NCI-H446 (cell line): ENCODE results near the gene PAPPA2.
"Not testable (repeated sequence)": the region's sequence is repeated elsewhere in the genome, so short reads cannot be mapped to it uniquely, and the experiment has no call there.

Experiments used
- DNase-seq, 2 experiments: peaks; one replicate each; lab custom pipeline; 2025; lab: John Stamatoyannopoulos, UW

The PAPPA2 gene, protein sequence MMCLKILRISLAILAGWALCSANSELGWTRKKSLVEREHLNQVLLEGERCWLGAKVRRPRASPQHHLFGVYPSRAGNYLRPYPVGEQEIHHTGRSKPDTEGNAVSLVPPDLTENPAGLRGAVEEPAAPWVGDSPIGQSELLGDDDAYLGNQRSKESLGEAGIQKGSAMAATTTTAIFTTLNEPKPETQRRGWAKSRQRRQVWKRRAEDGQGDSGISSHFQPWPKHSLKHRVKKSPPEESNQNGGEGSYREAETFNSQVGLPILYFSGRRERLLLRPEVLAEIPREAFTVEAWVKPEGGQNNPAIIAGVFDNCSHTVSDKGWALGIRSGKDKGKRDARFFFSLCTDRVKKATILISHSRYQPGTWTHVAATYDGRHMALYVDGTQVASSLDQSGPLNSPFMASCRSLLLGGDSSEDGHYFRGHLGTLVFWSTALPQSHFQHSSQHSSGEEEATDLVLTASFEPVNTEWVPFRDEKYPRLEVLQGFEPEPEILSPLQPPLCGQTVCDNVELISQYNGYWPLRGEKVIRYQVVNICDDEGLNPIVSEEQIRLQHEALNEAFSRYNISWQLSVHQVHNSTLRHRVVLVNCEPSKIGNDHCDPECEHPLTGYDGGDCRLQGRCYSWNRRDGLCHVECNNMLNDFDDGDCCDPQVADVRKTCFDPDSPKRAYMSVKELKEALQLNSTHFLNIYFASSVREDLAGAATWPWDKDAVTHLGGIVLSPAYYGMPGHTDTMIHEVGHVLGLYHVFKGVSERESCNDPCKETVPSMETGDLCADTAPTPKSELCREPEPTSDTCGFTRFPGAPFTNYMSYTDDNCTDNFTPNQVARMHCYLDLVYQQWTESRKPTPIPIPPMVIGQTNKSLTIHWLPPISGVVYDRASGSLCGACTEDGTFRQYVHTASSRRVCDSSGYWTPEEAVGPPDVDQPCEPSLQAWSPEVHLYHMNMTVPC (N-terminal part only)

DNA sequence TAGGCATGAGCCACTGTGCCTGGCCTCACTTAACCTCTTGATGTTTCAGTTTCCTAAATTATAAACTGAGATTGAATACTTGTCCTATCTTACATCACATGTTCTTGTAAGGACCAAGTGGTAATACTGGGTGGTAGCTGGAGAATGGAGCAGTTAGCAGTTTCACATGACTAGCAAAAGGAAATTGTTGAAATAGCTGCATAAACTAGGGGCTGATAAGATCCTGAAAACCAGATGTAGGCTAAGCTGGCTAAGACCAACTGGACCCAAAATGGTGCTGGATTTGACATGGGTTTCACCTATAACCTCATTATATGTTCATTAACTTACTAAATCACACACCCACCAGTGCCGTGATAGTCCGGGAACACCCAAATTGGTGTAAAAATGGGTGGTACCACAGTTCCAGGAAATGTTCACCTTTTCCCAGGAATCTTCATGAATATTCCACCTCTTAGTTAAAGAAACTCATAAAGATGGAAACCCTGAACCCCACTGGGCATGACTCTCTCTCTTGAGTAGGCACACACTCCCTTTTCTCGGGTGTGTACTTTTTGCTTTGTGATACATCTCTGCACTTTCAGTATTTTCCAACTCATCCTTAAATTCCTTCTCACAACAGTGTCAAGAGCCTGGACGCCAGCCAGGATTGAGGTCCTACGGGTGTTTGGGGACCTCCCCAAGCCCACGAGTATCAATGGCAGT, at the start of gene PAPPA2:
PAPPA2 (plus strand) TSS at position 502 of the 705 bp plus-strand sequence. CDS start 93,148 bp downstream, outside the sequence.
- DNase-seq: no peak

- no peak for DNase-seq
Observed at GRCh38 chr1:176416777-176417176, 46.2 kb upstream of the PAPPA2 start.

GRCh38 chr1:176419608-176420007, 43.4 kb upstream of the PAPPA2 start:
- DNase-seq: not testable (repeated sequence)

DNA sequence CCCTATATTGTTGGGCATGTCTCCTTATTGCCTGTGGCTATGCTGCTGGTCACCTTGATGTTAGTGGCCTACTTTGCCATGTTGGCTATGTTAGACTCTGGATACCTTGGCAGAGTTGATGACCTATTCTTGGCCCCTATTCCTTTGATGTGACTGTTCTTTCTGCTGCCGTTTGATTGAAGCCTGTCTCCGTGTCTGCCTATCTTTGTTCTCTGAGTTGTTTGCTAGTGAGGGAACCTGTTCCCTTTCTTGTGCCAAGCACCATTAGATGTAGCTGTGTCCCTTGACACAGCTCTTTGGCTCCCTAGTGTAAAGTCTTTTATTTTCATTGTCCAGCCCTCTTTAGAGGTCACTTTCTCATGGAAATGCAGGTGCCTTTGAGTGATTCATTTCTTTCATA, 28.7 kb upstream of the PAPPA2 start:
- no peak for DNase-seq

DNA sequence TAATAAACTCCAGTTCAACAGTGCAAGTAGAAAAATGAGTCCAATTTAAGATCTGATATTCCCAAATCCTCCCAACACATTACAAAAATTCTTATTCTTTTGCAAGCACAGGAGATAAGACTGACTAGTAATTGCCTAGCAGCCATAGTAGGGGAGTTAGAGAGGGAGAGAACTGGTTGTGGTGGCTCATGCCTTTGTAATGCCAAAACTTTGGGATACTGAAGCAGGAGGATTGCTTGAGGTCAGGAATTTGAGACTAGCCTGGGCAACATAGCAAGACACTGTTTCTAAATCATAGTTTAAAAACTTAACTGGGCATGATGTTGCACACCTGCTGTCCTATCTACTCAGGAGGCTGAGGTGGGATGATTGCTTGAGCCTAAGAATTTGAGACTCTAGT, 26.7 kb upstream of the PAPPA2 start:
- no peak for DNase-seq

DNA sequence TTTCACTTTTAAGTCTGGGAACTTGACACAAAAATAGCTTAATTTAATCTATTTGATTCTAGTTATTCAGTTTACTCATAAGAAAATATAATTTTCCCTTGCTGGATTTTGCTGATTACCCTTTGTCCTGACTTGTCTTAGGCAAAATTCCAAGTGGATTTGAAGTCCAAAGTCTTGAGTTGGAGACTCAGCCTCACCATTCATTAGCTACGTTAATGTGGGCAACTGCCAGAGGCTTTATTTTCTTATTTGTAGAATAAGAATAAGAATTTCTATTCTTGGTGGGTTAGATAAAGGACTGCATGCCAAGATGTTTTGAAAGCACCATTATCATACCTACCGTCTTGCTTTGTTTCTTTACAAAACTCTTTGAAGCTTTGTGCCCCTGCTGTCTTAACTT, 22.8 kb upstream of the PAPPA2 start:
- no peak for DNase-seq

GRCh38 chr1:176444286-176444685, 18.7 kb upstream of the PAPPA2 start:
- DNase-seq: no peak

GRCh38 chr1:176445402-176445801, 17.6 kb upstream of the PAPPA2 start:
- DNase-seq: no peak

DNA sequence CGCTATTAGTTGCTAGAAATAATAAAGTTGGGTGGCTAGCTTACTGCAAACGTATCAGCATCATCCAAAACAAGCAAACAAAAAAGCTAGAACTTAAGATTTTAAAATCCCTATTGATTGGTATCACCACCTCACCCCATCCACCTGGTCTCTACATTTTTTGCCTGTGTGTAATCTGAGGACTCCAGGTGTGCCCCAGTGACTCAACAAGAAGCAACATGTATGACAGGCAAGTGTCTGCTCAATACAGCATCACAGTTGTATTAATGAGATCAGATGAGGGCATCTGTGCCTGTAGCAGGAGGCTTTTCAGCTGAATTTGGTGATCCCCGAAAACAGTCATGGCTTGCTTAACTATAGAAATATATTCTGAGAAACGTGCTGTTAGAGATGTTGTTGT, 14.6 kb upstream of the PAPPA2 start:
- DNase-seq: no peak

DNA sequence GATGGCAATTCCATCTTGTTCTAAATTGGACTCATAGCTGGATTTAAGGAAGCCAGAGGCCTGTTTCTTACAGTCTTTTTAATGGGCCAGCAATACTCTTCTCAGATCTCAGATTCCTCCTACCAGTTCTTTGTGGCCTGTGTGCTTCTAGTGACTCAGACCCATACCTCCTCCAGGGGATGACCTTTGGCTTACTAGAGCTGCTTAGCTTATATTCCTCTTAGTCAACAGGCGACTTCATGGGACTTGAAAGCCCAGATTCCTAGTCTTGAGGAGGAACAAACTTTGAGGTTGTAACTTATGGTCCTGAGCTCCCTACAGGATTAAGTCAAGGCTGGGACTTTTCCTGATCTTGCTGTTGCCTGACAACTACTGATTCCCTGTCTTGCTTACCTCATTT, 12.4 kb upstream of the PAPPA2 start:
- DNase-seq: no peak

DNA sequence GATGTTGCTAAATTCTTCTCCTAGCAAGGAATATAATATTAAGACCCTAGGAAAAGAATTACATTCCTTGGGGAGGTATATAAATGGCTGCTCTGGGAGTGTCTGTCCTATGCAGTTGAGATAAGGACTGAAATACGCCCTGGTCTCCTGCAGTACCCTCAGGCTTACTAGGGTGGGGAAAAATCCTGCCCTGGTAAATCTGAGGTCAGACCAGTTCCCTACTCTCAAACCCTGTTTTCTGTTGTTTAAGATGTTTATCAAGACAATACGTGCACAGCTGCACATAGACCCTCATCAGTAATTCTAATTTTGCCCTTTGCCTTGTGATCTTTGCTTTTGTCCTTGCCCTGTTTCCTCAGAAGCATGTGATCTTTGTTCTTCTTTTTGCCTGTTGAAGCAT, 11.2 kb upstream of the PAPPA2 start:
- DNase-seq: not testable (repeated sequence)

GRCh38 chr1:176456795-176457194, 6.2 kb upstream of the PAPPA2 start:
- DNase-seq: no peak

DNA sequence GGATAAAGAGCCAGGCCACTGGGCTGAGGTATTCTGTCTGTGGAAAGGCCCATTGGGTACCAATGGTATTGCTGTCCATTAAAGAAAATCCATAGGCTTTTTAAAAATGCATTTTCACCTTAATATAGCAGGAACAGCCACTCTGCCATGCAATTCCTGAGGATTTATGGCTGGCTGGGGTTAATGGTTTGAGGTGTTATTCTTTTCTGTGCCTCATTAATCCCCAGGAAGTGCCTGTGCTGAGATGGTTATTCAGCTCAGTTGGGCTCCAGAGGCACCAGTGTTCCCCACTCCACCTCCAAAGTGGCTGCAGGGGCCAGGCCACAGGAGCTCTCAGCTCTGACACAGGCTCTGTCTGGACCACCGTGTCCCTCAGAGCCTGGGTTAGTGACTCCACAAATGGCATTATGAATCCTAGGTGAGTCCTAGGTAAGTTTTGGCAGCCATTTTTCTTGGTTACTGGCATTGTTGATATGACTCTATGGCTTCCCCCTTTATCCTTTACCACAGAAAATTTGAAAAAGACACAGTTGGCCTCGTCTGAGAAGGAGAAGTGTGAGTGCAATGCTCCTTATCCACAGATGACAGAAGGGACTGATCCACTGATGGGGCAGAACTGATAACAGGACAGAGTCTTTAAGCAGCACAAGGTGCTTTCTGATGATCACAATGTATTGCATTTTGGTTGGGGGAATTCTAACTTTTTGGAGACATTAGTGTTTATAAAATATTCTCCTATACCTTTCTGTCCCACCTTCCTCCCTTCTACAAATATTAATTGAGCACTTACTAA, 2.2 kb upstream of the PAPPA2 start:
- no peak for DNase-seq

DNA sequence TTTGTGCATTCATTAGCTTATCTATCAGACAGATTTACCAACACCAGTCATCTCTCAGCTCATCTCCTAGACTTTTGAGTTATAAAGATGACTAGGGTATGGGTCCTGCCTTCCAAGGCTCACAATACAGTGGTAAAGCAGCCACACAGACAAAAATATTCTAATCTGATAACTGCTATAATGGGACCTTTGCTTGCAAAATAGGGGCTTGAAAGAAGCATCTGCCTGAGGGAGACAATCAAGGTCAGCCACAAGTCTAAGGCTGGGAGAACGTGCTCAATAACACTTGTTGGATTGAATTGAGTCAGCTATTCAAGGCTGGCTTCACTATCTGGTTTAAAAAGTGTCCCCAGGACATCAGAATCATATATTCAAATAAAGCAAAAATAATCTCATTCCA, 1.4 kb upstream of the PAPPA2 start:
- DNase-seq: no peak

DNA sequence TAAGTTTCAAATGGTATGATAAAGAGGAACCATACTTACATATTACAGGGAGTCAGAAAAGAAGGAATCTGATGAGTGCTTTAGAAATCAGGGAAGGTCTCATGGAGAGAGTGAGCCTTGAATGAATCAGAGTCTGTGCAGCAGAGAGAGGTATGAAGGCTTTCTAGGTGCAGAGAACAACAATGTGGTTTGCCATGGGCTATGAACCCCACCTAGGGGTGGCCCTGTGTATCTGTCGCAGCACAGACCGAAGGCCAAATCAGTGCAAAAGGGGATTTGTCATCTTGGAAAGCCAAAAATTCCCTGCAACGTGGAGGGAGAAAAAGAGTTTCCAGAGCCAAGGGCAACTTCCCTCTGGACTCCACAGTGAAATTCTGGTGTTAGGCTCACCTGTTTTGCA, 3.5 kb downstream of the PAPPA2 start:
- peak in 1 of 2 experiments; percentile 29 for DNase-seq

DNA sequence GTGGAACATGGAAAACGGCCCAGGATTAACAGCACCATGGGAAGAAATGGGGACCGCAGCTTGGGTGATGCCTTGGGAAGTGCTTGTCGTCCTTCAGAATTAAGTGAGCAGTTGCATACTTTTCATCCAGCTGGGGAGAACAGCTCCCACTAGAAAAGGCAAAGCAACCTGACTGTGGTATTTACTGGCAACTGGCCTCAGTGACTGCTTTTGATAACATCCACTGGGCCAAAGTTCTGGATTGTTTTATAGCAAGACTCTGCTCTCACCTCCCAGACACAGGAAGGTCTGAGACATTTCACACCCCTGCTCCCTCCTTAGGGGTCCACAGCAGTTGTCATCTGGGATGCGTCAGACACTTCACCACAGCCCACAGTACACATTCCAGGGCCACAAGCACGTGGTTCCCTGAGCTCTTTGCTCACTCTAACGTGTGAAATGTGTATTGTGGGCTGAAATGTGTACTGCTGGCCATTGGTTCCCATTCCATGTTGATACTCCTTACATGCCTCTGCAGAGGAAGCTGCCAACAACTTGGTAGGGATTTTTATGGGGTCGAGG, 6.6 kb downstream of the PAPPA2 start:
- no peak for DNase-seq

DNA sequence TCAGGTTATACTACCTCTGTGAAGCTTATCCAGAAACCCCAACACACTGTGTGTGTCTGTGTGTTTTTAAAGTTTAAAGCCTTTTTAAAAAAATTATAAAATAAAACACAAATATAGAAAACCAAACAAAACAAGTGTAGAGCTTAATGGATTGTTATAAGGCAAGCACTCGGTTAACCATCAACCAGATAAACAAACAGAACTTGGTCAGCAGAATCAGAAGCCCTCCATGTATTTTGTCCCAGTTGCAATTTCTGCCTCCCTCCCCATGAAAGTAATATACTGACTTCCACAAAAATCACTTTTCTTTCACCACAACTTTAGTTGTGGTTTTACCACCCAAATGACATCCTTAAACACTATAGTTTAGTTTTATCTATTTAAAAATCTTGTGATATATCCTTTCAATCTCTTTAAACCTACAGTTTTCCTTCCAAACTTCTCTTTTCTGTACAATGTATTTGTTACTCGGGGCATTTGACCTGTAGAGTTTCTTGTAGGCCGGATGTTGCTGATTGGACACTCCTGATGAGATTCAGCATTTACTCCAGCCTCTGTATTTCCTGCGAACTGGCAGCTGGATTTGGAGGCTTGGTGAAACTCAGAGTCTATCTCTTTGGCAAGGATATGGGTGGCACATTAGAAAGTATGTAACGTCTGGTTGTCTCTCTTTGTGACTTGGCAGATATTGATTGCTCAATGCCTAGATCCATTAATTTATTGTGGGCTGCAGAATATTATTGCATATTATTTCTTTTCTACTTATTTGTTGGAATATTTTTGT, 8.6 kb downstream of the PAPPA2 start:
- no peak for DNase-seq

- no peak for DNase-seq
Observed at GRCh38 chr1:176479971-176480370, 17.0 kb downstream of the PAPPA2 start.

GRCh38 chr1:176480750-176481149, 17.8 kb downstream of the PAPPA2 start:
- DNase-seq: no peak

DNA sequence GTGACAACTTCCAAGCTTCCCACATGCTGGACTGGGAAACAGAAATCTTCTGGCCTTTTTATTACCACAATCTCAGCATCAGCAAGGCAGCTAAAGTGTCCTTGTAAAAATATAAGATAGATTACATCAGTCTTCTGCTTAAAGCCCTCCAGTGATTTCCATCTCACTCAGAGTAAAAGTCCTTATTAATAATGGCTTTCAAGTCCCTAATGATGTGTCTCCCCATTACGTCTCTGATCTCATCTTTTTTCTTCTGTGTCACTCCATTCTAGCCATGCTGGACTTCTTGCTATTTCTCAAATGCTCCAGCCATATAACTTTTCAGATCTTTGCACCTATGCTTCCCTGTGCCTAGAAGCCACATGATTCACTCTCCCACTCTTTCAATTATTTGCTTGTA, 22.1 kb downstream of the PAPPA2 start:
- no peak for DNase-seq
